Measurements from ENCODE around the gene HEATR3.

Gene HEATR3

DNA sequence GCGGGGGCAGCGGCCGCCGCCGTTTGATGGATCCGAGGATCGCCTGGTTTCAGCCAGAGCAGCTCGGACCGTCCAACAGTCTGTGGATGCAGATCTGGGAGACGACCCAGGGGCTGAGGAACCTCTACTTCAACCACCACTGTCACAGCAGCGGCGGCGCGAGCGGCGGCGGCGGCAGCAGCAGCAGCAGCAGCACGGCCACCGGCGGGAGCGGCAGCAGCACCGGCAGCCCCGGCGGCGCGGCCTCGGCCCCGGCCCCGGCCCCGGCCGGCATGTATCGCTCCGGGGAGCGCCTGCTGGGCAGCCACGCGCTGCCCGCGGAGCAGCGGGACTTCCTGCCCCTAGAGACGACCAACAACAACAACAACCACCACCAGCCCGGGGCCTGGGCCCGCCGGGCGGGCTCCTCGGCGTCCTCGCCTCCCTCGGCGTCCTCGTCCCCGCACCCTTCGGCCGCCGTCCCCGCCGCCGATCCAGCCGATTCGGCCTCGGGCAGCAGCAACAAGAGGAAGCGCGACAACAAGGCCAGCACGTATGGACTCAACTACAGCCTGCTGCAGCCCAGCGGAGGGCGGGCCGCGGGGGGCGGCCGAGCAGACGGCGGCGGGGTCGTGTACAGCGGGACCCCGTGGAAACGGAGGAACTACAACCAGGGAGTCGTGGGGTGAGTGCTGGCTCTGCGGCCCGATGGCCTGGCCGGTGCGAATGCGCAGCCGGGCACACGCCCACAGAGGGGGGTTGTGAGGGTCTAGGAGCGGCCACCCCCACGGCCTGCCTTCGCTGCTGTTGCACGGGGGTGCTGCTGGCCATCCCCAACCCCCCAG, 88.0 kb downstream of the HEATR3 start:
- peak; percentile 52 for DNase-seq

GRCh38 chr16:50154420-50154950, 88.7 kb downstream of the HEATR3 start:
- no peak for DNase-seq

DNA sequence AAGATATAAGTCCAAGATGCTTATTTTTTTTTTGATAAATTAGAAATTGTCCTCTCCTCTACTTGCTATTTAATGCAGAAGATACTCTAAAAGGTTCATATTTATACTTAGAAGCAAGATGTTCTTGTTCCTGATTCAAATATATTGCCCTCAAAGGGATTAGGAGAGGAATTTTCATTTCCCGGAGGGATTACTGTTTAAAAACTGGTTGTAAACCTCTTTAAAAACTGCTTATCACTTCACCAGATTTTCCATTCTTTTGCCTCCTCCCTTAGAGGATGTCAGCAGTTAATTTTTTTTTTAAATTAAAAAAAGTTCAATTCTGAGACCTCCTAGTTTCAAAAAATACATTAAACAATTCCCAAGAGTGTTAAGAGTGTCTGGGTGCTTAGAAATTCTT, 90.2 kb downstream of the HEATR3 start:
- no peak for DNase-seq

All from stimulated activated CD4-positive, alpha-beta T cell treated with anti-CD3 and anti-CD28 coated beads, Interleukin-15, amount 100 ng/mL, for 24 hours (primary cell).